NB4 (cell line): ENCODE results near the gene TRMT2A.

Experiments used
- DNase-seq: peaks from one replicate; pipeline ENCODE4 v3.0.0; 2010; ENCODE audit warnings: low read depth
- H3K4me3 ChIP-seq: one replicate; pipeline ENCODE4 v1.5.1; 2011; ENCODE audit warnings: mild to moderate bottlenecking, low read depth, low read length, moderate library complexity
- MYC ChIP-seq: IDR thresholded peaks from 2 replicates; pipeline ENCODE4 v1.6.1; 2011; ENCODE audit warnings: low read depth, low read length
- POLR2A ChIP-seq: IDR thresholded peaks from 2 replicates; pipeline ENCODE4 v1.6.1; 2011; ENCODE audit warnings: mild to moderate bottlenecking; ENCODE audit not compliant: insufficient read length; ENCODE audit errors: extremely low read depth
- TF ChIP-seq, protein P1 (sequence below): IDR thresholded peaks from one replicate; pipeline ENCODE4 v1.5.1; 2012; ENCODE audit warnings: low read depth, low read length
- TF ChIP-seq, protein P2 (sequence below): IDR thresholded peaks from 2 replicates; pipeline ENCODE4 v1.6.1; 2011; ENCODE audit warnings: low read depth, low read length

Gene TRMT2A

DNA sequence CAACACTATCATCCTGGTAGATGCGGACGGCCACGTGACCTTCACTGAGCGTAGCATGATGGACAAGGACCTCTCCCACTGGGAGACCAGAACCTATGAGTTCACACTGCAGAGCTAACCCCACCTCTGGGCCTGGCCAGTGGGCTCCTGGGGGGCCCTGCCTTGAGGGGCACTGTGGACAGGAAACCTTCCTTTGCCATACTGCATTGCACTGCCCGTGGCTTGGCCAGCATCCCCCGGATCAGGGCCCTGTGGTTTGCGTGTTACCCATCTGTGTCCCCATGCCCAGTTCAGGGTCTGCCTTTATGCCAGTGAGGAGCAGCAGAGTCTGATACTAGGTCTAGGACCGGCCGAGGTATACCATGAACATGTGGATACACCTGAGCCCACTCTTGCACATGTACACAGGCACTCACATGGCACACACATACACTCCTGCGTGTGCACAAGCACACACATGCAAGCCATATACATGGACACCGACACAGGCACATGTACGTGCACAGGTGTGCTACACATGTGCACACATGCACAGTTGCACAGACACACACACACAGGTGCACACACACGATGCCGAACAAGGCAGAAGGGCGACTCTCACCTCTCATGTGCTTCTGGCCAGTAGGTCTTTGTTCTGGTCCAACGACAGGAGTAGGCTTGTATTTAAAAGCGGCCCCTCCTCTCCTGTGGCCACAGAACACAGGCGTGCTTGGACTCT is 52.3 kb downstream of the TRMT2A start:
- TF ChIP-seq, protein P1, sequence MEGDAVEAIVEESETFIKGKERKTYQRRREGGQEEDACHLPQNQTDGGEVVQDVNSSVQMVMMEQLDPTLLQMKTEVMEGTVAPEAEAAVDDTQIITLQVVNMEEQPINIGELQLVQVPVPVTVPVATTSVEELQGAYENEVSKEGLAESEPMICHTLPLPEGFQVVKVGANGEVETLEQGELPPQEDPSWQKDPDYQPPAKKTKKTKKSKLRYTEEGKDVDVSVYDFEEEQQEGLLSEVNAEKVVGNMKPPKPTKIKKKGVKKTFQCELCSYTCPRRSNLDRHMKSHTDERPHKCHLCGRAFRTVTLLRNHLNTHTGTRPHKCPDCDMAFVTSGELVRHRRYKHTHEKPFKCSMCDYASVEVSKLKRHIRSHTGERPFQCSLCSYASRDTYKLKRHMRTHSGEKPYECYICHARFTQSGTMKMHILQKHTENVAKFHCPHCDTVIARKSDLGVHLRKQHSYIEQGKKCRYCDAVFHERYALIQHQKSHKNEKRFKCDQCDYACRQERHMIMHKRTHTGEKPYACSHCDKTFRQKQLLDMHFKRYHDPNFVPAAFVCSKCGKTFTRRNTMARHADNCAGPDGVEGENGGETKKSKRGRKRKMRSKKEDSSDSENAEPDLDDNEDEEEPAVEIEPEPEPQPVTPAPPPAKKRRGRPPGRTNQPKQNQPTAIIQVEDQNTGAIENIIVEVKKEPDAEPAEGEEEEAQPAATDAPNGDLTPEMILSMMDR = no peak
- TF ChIP-seq MYC (no peak), POLR2A (no peak)
- TF ChIP-seq, protein P2, sequence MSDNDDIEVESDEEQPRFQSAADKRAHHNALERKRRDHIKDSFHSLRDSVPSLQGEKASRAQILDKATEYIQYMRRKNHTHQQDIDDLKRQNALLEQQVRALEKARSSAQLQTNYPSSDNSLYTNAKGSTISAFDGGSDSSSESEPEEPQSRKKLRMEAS = no peak
- no peak overlapping the region for H3K4me3 ChIP-seq
- DNase-seq = no peak

DNA sequence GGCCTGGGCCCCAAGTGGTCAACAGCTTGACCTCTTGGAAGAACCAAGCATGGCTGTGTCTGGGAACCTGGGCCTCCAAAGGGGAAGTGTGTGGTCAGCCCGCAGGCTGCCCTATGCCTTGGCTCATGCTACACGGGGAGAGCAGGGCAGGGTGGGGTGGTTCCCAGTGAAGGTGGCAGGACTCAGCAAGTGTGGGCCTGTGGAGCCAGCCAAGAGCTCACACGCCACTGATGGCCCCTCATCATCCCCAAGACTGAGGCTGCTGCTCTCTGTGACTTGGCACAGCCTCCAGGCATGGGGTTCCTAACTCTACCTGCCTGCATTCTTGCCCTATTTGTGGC is 52.9 kb downstream of the TRMT2A start:
- DNase-seq = no peak
- no peak overlapping the region for H3K4me3 ChIP-seq
- TF ChIP-seq, protein P1 = no peak
- TF ChIP-seq MYC = no peak
- TF ChIP-seq, protein P2 = no peak
- TF ChIP-seq POLR2A = no peak

DNA sequence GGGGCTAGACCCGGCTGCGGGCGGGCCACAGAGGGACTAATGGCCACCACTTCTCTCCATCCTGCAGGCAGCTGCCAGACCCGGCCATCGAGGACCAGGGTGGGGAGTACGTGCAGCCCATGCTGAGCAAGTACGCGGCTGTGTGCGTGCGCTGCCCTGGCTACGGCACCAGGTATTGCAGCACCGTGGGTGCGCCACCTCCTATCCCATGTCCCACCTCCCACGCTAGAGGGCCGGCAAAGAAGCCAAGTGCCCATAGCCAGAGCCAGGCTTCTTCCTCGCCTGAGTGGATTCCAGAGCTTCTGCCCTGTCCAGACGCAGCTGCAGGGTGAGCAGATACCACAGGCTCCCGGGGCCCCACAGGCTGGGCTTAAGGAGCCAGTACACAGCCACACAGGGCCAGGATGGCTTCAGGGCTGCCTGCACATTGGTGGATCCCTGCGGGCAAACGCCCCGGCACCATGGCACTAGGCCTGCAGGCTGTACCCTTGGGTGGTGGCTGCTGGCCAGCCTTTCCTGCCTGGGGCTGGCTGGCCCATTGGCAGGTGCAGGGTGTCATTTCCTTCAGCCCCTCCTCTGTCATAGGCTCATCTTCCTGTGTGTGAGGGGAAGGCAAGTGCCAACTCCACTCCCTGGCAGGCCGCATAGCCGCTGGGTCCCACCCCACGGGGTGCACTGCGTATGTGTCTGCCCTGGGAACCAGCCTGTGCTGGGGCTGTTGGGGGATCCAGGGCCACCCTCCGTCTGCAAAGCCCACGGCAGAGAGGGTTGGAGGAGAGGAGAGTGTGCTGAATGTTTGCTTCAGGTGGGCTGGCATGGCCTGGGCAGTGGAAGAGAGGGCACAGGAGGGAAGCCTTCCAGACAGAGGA is 53.5 kb downstream of the TRMT2A start:
- no peak overlapping the region for H3K4me3 ChIP-seq
- no peak for DNase-seq
- TF ChIP-seq, protein P1 = no peak
- TF ChIP-seq, protein P2 = no peak
- no peak for TF ChIP-seq MYC
- no peak for TF ChIP-seq POLR2A

DNA sequence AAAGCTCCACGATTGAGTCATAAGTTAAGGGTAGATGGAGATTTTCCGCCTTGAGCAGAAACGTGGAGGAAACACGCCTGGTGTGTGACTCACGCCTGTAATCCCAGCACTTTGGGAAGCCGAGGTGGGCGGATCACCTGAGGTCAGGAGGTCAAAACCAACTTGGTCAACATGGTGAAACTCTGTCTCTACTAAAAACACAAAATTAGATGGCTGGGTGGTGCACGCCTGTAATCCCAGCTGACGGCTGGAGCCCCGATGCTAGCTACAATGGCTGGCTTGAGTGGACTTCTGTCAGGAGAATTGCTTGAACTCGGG is 54.3 kb downstream of the TRMT2A start:
- TF ChIP-seq MYC (no peak), POLR2A (no peak)
- TF ChIP-seq, protein P2 = no peak
- TF ChIP-seq, protein P1 = no peak
- no peak overlapping the region for H3K4me3 ChIP-seq
- no peak for DNase-seq

DNA sequence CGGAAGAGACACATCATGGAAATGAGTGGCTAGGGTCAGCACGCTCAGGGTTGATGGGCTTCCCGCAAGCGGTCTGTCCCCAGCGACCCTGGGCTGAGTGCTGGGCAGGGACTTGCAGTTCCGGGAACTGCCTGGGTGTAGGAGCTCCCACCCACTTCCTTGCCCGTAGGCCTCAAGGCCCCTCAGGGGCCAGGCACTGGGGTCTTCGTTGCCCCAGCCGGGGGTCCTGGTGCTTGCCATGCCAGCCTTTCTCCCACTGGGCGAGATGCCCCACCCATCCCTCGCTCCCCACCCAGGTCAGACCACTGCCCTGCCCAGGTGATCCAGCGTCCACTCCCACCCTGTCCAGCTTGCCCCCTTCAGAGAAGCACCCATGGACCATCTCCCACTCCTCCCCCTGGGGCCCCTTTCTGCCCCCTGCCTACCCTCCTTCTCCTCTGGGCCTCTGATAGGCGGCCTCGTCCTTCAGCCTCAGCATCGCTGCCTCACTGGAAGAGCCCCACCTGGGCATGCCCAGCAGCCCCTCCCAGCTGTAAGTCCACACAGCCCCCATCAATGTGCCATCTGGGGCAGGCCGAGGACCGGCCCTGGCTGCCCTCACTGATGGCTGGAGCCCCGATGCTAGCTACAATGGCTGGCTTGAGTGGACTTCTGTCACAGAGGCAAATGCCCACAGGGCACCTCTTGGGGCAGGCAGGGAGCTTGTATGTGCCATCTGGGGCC is 54.8 kb downstream of the TRMT2A start:
- TF ChIP-seq MYC = no peak
- TF ChIP-seq, protein P1 = no peak
- TF ChIP-seq POLR2A = no peak
- TF ChIP-seq, protein P2 = no peak
- DNase-seq = no peak
- H3K4me3 ChIP-seq = no peak overlapping the region
